Omental fat pad (tissue), 4 donors: ENCODE data around the gene ARID5B. TPM values are rescaled to one million over a fixed set of nuclear protein-coding genes. Genes with fewer than 3 reads are reported as not detected.

ENCODE experiments used
- ATAC-seq: fragments of 150-250 bp; one replicate; pipeline ENCODE4 v1.9.1; 2016; ENCODE audit warnings: mild to moderate bottlenecking, moderate library complexity; ENCODE audit not compliant: low FRiP score
- DNase-seq: peaks from one replicate; pipeline ENCODE4 v3.0.0-alpha.2; 2019; ENCODE audit warnings: low spot score
- total RNA-seq, 4 donors: library from RNA; depleted of rRNA; stranded (reverse); fragments of >200 nt; gene quantifications; one replicate each; pipeline ENCODE4 v1.1.0, GENCODE V29; 2016
- TF ChIP-seq, protein P1 (sequence below), 3 donors: fragments of 450-650 bp; IDR thresholded peaks; one replicate each; pipeline ENCODE4 v1.5.1; 2016 to 2017; ENCODE audit warnings: antibody characterized with exemption in 3 of 3, mild to moderate bottlenecking in 3 of 3, moderate library complexity in 2 of 3

ARID5B gene
- total RNA-seq, 4 donors from 2014 or later: 57.5 to 163 (median 123) TPM

DNA sequence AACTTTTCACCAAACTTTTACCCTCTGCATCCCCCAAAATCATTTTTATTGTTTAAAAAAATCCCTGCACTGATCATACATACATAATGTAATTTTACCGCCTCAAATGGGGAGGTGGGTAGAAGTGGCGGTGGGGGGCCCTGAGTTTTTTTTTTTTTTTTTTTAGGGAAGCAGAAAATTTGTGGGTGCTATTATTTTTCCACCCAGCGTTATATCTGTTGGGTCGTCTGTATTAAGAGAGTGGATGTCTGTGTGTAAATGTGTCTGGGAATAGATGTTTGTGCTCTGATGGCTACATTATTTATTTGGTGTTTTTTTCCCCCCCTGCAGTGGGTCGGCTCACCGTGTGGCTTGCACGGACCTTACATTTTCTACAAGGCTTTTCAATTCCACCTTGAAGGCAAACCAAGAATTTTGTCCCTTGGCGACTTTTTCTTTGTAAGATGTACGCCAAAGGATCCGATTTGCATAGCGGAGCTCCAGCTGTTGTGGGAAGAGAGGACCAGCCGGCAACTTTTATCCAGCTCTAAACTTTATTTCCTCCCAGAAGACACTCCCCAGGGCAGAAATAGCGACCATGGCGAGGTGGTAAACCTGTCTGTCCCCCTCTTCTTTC lies 438 bp downstream of the ARID5B start:
- TF ChIP-seq, protein P1, sequence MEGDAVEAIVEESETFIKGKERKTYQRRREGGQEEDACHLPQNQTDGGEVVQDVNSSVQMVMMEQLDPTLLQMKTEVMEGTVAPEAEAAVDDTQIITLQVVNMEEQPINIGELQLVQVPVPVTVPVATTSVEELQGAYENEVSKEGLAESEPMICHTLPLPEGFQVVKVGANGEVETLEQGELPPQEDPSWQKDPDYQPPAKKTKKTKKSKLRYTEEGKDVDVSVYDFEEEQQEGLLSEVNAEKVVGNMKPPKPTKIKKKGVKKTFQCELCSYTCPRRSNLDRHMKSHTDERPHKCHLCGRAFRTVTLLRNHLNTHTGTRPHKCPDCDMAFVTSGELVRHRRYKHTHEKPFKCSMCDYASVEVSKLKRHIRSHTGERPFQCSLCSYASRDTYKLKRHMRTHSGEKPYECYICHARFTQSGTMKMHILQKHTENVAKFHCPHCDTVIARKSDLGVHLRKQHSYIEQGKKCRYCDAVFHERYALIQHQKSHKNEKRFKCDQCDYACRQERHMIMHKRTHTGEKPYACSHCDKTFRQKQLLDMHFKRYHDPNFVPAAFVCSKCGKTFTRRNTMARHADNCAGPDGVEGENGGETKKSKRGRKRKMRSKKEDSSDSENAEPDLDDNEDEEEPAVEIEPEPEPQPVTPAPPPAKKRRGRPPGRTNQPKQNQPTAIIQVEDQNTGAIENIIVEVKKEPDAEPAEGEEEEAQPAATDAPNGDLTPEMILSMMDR (IDR thresholded peaks at IDR 0.05): no peak
- no peak for ATAC-seq
- DNase-seq: no peak

GRCh38 chr10:61902445-61903220 lies 1.1 kb downstream of the ARID5B start:
- TF ChIP-seq, protein P1 (IDR thresholded peaks at IDR 0.05): no peak
- ATAC-seq (peak; percentile 8), DNase-seq (peak; percentile 59)

DNA sequence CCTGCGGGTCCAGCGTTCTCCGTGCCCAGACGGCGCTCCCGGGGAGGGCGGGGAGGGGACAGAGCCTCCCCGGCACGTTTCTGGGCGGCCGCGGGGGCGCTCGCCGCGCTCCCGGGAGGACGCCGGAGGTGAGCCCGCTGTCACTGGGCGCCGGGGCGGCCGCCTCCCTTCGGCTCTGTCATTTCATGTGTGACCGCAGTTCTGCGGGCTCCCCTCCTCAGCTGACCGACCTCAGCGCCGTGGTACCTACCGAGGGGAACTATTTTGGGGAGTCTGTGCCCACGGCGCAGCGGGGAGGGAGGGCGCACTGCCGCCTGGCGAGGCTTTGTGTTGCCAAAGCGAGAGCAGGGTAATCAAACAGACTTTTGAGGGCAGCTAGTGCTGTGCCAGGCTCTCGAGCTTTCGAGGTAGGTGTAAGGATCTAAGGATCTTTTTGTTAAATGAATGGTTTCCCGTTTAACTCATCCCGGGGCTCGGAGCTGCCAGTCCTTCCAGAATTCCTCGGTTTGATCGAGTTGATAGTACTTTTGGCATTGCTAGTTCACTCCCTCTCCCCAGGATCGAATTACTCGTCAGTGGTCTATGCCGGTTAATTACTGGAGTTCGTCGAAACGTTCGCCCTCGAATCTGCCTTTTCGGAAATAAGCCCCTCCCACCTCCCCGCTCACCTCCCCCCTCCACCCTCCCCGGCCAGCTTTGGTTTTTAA lies 1.9 kb downstream of the ARID5B start:
- DNase-seq (no peak), ATAC-seq (peak; percentile 45)
- TF ChIP-seq, protein P1 (IDR thresholded peaks at IDR 0.05): no peak

DNA sequence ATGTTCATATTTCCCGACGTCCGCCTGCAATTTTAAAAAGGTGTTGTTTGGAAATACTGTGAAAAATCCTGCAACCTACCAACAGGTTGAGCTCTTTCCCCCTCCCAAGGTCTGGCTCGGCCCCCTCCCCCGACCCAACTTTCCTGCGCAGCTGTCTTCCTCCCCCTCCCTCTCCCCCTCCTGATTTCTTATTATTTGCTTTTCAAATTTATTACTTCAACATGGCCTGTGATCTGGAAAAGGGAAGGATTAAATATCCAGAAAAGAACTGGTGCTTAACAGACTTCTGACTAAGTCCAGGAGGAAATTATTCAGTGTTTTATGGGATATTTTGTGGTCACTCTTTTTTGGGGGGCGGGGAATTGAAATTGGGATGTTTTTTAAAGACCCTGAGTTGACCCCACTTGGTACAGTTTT lies 2.4 kb downstream of the ARID5B start:
- TF ChIP-seq, protein P1 (IDR thresholded peaks at IDR 0.05): no peak
- ATAC-seq (no peak), DNase-seq (no peak)

GRCh38 chr10:61904733-61905725 lies 3.5 kb downstream of the ARID5B start:
- TF ChIP-seq, protein P1 (IDR thresholded peaks at IDR 0.05): no peak
- ATAC-seq: peak; percentile 66
- no peak for DNase-seq

- no peak for ATAC-seq
- TF ChIP-seq, protein P1 (IDR thresholded peaks at IDR 0.05): no peak
- no peak for DNase-seq
Measured at GRCh38 chr10:61905837-61906561, 4.5 kb downstream of the ARID5B start.
